Parathyroid adenoma (tissue), 2 donors: ENCODE data around the gene EEF1A2.

ENCODE experiments used
- H2AFZ ChIP-seq: fragments of 300-600 bp; sonication (generic); one replicate; pipeline ENCODE4 v1.7.0; 2017; ENCODE audit warnings: antibody characterized with exemption, mild to moderate bottlenecking
- H3K27ac ChIP-seq: fragments of 300-600 bp; sonication (generic); one replicate; pipeline ENCODE4 v1.7.0; 2017
- H3K27me3 ChIP-seq: fragments of 300-600 bp; sonication (generic); one replicate; pipeline ENCODE4 v1.7.0; 2017; ENCODE audit warnings: low read length; ENCODE audit not compliant: control insufficient read depth, insufficient read depth
- H3K36me3 ChIP-seq: fragments of 300-600 bp; sonication (generic); one replicate; pipeline ENCODE4 v1.7.0; 2017; ENCODE audit warnings: low read length; ENCODE audit not compliant: control insufficient read depth, insufficient read depth
- H3K4me1 ChIP-seq: fragments of 300-600 bp; sonication (generic); one replicate; pipeline ENCODE4 v1.7.0; 2017; ENCODE audit warnings: control low read depth
- H3K4me2 ChIP-seq: fragments of 300-600 bp; sonication (generic); one replicate; pipeline ENCODE4 v1.7.0; 2017; ENCODE audit warnings: low read length
- H3K4me3 ChIP-seq: fragments of 300-600 bp; sonication (generic); one replicate; pipeline ENCODE4 v1.7.0; 2017; ENCODE audit warnings: low read depth, low read length
- H3K79me2 ChIP-seq: fragments of 300-600 bp; sonication (generic); one replicate; pipeline ENCODE4 v1.7.0; 2017; ENCODE audit warnings: control low read depth
- H3K9ac ChIP-seq: fragments of 300-600 bp; sonication (generic); one replicate; pipeline ENCODE4 v1.7.0; 2017; ENCODE audit warnings: mild to moderate bottlenecking
- H3K9me3 ChIP-seq: fragments of 300-600 bp; sonication (generic); one replicate; pipeline ENCODE4 v1.7.0; 2017; ENCODE audit warnings: low read length; ENCODE audit not compliant: control insufficient read depth
- TF ChIP-seq, protein P1 (sequence below): fragments of 300-600 bp; sonication (generic); IDR thresholded peaks from one replicate; pipeline ENCODE4 v1.7.0; 2017; ENCODE audit warnings: antibody characterized with exemption, mild to moderate bottlenecking
- donor health status: primary hyperparathyroidism.

EEF1A2 gene

DNA sequence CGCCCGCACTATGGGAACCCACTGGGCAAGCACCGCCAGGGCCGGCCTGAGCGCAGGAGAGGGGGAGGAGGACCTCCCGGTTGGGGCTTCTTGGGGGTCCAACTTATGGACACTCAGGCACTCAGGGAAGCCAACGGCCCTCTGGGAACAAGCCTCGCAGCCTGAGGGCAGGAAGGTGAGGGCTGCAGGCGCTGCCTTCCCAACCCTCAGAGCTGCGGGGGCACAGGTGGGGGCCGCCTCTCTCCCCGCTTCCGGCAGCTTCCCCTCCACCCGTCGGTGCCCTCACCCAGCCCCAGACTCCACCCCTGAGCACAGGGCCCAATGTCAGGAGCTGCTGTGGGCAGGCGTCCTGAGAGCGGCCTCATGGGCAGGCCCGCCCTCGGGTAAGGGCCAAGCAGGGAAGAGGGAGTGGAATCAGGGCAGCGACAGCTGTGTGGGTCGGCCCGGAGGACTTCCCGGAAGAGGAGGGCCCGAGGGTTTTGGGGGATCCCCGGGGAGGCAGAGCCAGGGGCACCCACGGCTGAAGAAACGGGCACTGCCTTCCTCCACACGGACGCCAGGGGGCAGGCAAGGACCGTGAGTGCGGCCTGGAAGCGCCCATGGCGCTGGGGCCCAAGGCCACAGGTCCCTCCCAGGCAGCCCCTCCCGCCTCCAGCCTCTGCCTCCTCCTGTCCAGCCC is 38.8 kb upstream of the EEF1A2 start:
- Histone ChIP-seq H3K79me2 (no peaks in the 10 kb centered on the region), H3K36me3 (no peaks in the 10 kb centered on the region), H3K4me1 (no peaks in the 10 kb centered on the region), H3K27ac (no peak overlapping the region), H3K27me3 (no peaks in the 10 kb centered on the region), H3K9me3 (no peaks in the 10 kb centered on the region), H3K4me3 (peak overlapping the region; percentile 19), H3K4me2 (peak overlapping the region; percentile 41), H3K9ac (no peak overlapping the region), H2AFZ (peak overlapping the region; percentile 31)
- TF ChIP-seq, protein P1, sequence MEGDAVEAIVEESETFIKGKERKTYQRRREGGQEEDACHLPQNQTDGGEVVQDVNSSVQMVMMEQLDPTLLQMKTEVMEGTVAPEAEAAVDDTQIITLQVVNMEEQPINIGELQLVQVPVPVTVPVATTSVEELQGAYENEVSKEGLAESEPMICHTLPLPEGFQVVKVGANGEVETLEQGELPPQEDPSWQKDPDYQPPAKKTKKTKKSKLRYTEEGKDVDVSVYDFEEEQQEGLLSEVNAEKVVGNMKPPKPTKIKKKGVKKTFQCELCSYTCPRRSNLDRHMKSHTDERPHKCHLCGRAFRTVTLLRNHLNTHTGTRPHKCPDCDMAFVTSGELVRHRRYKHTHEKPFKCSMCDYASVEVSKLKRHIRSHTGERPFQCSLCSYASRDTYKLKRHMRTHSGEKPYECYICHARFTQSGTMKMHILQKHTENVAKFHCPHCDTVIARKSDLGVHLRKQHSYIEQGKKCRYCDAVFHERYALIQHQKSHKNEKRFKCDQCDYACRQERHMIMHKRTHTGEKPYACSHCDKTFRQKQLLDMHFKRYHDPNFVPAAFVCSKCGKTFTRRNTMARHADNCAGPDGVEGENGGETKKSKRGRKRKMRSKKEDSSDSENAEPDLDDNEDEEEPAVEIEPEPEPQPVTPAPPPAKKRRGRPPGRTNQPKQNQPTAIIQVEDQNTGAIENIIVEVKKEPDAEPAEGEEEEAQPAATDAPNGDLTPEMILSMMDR: peak; percentile 92

DNA sequence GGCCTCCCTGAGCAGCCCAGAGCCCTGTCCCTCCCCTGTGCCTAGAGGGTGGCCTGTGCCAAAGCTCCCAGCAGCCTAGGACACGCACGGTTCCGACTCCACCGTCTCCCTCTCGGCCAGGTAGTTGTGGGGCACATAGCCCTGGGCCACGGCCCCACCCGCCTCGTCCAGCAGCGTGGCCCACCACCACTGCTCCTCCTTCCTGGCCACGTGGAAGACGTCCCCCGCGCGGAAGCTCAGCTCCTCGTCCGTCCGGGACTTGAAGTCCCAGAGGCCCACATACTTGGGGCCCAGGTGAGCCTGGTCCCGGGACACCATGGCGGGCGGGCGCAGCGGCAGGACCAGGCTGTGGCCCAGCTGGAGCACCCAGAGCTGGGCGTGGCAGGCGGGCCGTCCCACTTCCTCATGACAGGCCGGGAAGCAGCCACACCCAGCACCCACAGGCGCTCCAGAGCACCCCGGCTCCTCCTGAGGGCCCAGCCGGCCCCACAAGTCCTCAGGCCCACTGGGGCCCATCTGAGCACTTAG is 38.2 kb upstream of the EEF1A2 start, which contains the start of gene PTK6:
TSS of gene PTK6 (minus strand) at position 380 of the 528 bp plus-strand sequence. CDS start at position 318, 62 bp downstream.
- Histone ChIP-seq H3K4me3 (peak within 1 kb of the TSS; percentile 19), H3K27ac (no peak within 1 kb of the TSS), H3K27me3 (no peaks in the 10 kb centered on the region), H3K36me3 (no peaks in the 10 kb centered on the region), H3K79me2 (no peaks in the 10 kb centered on the region), H2AFZ (peak within 1 kb of the TSS; percentile 31), H3K9ac (no peak within 1 kb of the TSS), H3K9me3 (no peaks in the 10 kb centered on the region), H3K4me2 (peak within 1 kb of the TSS; percentile 41), H3K4me1 (no peaks in the 10 kb centered on the region)
- TF ChIP-seq, protein P1: no peak

DNA sequence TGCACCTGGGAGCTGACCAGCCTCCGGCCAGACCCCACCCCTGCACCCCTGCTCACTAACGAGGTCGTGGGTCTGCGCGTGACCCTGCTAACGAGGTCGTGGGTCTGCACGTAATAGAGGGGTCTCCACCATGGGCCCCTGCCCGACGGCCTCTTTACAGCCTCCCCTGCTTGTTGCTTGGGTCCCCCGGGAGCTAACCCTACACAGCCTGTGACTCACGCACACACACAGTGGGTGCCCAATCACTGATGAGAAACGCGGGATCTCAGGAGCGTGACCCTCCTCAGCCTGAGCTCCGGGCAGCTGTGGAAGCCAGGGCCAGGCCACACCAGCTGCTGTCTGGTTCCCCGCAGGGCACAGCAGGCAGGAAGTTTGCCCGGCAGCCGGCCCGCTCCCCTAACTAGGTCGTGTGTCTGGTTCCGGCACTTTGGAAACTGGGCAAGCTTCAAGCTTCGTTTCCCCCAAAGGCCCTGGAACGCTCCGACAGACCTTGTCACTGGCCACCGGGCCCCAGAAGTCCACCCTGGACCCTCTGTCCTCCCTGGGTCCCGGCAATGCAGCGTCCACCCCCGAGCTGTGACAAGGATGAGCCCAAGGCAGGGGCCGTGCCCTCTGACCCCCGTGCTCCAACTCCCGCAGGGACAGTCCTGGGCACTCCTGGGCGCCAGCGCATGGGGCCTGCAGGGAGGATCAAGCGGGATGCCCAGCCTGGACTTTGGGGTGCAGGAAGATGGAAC is 37.5 kb upstream of the EEF1A2 start:
- Histone ChIP-seq H3K27me3 (no peaks in the 10 kb centered on the region), H3K27ac (no peak overlapping the region), H3K4me1 (no peaks in the 10 kb centered on the region), H2AFZ (no peak overlapping the region), H3K9me3 (no peaks in the 10 kb centered on the region), H3K79me2 (no peaks in the 10 kb centered on the region), H3K9ac (no peak overlapping the region), H3K4me3 (no peak overlapping the region), H3K36me3 (no peaks in the 10 kb centered on the region), H3K4me2 (no peak overlapping the region)
- TF ChIP-seq, protein P1: no peak

GRCh38 chr20:63534831-63535651 is 36.2 kb upstream of the EEF1A2 start:
- Histone ChIP-seq H3K9ac (no peak overlapping the region), H3K79me2 (no peaks in the 10 kb centered on the region), H2AFZ (no peak overlapping the region), H3K4me3 (no peak overlapping the region), H3K27me3 (no peaks in the 10 kb centered on the region), H3K27ac (no peak overlapping the region), H3K36me3 (no peaks in the 10 kb centered on the region), H3K9me3 (no peaks in the 10 kb centered on the region), H3K4me1 (no peaks in the 10 kb centered on the region), H3K4me2 (no peak overlapping the region)
- TF ChIP-seq, protein P1: no peak
